GM12865 (cell line): Measurements from ENCODE around the gene CYP2A13.

Experiments used
- DNase-seq: peaks from one replicate; pipeline ENCODE4 v3.0.0; 2010; ENCODE audit warnings: low read depth
- H3K4me3 ChIP-seq: 2 replicates; pipeline ENCODE4 v1.5.1; 2011; ENCODE audit warnings: mild to moderate bottlenecking, low read depth, low read length, control low read depth
- CTCF ChIP-seq: IDR thresholded peaks from 2 replicates; pipeline ENCODE4 v1.5.1; 2011; ENCODE audit warnings: low read length, control low read depth, low read depth, inconsistent platforms; ENCODE audit not compliant: insufficient read depth; ENCODE audit errors: missing control alignments

The CYP2A13 gene

DNA sequence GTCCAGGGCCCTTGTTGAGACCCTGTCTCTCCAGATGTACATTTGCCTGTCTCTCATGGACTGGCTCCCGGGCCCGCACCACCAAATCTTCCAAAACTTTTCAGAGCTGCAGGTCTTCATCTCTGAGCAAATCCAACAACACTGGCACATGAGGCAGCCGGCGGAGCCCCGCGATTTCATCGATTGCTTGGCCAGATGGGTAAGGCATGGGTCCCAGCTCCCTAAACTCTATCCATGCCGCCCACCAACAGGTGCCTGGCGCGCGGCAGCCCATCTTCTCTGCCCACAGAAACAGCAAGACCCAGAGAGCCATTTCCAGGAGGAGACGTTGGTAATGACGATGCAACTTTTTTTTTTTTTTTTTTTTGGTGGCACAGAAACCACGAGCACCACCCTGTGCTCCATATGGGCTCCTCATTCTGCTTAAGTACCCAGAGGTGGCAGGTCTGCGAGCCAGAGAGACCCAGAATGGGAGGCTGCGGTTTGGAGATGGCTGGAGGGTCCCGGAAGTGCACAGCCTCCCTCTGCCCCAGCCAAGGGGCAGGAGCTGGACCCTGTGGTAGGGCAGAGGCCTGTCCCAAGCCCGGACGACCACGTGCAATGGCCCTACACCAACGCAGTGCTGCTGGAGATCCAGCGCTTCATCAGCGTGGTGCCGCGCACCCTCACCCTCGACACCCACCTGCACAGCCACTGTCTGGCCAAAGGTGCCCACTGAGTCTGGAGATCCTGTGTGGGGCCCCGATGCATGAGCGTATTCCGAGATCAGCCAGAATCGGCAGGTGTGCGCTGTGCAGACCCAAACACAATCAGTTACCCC, 48.6 kb downstream of the CYP2A13 start:
- no peak for TF ChIP-seq CTCF
- DNase-seq, result no peak
- no peak overlapping the region for H3K4me3 ChIP-seq

DNA sequence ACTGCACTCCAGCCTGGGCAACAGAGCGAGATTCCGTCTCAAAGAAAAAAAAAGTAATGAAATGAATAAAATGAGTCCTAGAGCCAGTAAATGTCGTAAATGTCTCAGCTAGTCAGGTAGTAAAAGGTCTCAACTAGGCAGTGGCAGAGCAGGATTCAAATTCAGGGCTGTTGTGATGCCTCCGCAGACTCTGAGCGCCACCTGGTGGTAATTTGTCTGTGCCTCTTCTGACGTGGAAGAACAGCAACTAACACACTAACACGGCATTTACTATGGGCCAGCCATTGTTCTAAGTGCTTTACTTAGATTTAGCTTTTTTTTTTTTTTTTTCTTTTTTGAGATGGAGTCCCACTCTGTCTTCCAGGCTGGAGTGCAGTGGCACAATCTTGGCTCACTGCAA, 56.2 kb downstream of the CYP2A13 start:
- no peak overlapping the region for H3K4me3 ChIP-seq
- peak; percentile 85 for TF ChIP-seq CTCF
- peak; percentile 84 for DNase-seq
